ENCODE data around the gene GGT7.

The GGT7 gene

GRCh38 chr20:34842143-34842542, 30.5 kb downstream of the GGT7 start:
- no peak overlapping the region for H3K4me3 ChIP-seq (ENCODE audit: low read depth, low read length)
- DNase-seq (ENCODE audit: low read depth), result no peak
- no peak for TF ChIP-seq POLR2A (IDR thresholded peaks at IDR 0.05; ENCODE audit: extremely low read depth, insufficient read length)
- no peak for TF ChIP-seq MAX (IDR thresholded peaks at IDR 0.05; ENCODE audit: low read depth, low read length)
- no peak for TF ChIP-seq MYC (IDR thresholded peaks at IDR 0.05; ENCODE audit: low read depth, low read length)
- no peak for TF ChIP-seq CTCF (IDR thresholded peaks at IDR 0.05; ENCODE audit: low read depth, low read length)

- peak; percentile 68 for DNase-seq (ENCODE audit: low read depth)
- no peak overlapping the region for H3K4me3 ChIP-seq (ENCODE audit: low read depth, low read length)
- TF ChIP-seq MYC (IDR thresholded peaks at IDR 0.05; ENCODE audit: low read depth, low read length), result no peak
- no peak for TF ChIP-seq POLR2A (IDR thresholded peaks at IDR 0.05; ENCODE audit: extremely low read depth, insufficient read length)
- TF ChIP-seq MAX (IDR thresholded peaks at IDR 0.05; ENCODE audit: low read depth, low read length), result no peak
- no peak for TF ChIP-seq CTCF (IDR thresholded peaks at IDR 0.05; ENCODE audit: low read depth, low read length)
Observed at GRCh38 chr20:34834459-34834893, 38.2 kb downstream of the GGT7 start.

- DNase-seq (ENCODE audit: low read depth), result peak; percentile 23
- TF ChIP-seq CTCF (IDR thresholded peaks at IDR 0.05; ENCODE audit: low read depth, low read length), result no peak
- no peak for TF ChIP-seq MAX (IDR thresholded peaks at IDR 0.05; ENCODE audit: low read depth, low read length)
- TF ChIP-seq POLR2A (IDR thresholded peaks at IDR 0.05; ENCODE audit: extremely low read depth, insufficient read length), result no peak
- TF ChIP-seq MYC (IDR thresholded peaks at IDR 0.05; ENCODE audit: low read depth, low read length), result no peak
- H3K4me3 ChIP-seq (ENCODE audit: low read depth, low read length), result no peak overlapping the region
Observed at GRCh38 chr20:34831936-34832335, 40.7 kb downstream of the GGT7 start.

GRCh38 chr20:34829191-34829590, 43.5 kb downstream of the GGT7 start:
- no peak overlapping the region for H3K4me3 ChIP-seq (ENCODE audit: low read depth, low read length)
- peak; percentile 12 for DNase-seq (ENCODE audit: low read depth)

GRCh38 chr20:34825530-34826362, 46.9 kb downstream of the GGT7 start, which contains the start of gene NCOA6:
Gene NCOA6 (minus strand): TSS chr20:34825651. CDS start chr20:34782355, 43,296 bp downstream.
- DNase-seq (ENCODE audit: low read depth), result peak; percentile 88
- peak; percentile 93 for TF ChIP-seq POLR2A (IDR thresholded peaks at IDR 0.05; ENCODE audit: extremely low read depth, insufficient read length)
- TF ChIP-seq MAX (IDR thresholded peaks at IDR 0.05; ENCODE audit: low read depth, low read length), result peak; percentile 93
- peak; percentile 82 for TF ChIP-seq MYC (IDR thresholded peaks at IDR 0.05; ENCODE audit: low read depth, low read length)
- no peak for TF ChIP-seq CTCF (IDR thresholded peaks at IDR 0.05; ENCODE audit: low read depth, low read length)
- peak within 1 kb of the TSS; percentile 95 for H3K4me3 ChIP-seq (ENCODE audit: low read depth, low read length)

More at GRCh38 chr20:34829191-34829590, 43.5 kb downstream of the GGT7 start:
- TF ChIP-seq CTCF (IDR thresholded peaks at IDR 0.05; ENCODE audit: low read depth, low read length) (no peak), MYC (IDR thresholded peaks at IDR 0.05; ENCODE audit: low read depth, low read length) (no peak), POLR2A (IDR thresholded peaks at IDR 0.05; ENCODE audit: extremely low read depth, insufficient read length) (no peak), MAX (IDR thresholded peaks at IDR 0.05; ENCODE audit: low read depth, low read length) (no peak)

Measured in NB4 (cell line).